Measurements from ENCODE around the gene AP3S2.
"Not testable (repeated sequence)": the region's sequence is repeated elsewhere in the genome, so short reads cannot be mapped to it uniquely, and the experiment has no call there.

The AP3S2 gene

GRCh38 chr15:89903015-89903857 lies 9.4 kb upstream of the AP3S2 start:
- DNase-seq, result no peak

GRCh38 chr15:89900849-89901248 lies 7.1 kb upstream of the AP3S2 start:
- DNase-seq, result no peak

- DNase-seq, result no peak
These were observed 6.3 kb upstream of the AP3S2 start for GRCh38 chr15:89899951-89900567.

GRCh38 chr15:89899295-89899945 lies 5.6 kb upstream of the AP3S2 start:
- DNase-seq, result peak; percentile 96

GRCh38 chr15:89898614-89899294 lies 5.0 kb upstream of the AP3S2 start:
- peak; percentile 47 for DNase-seq

- DNase-seq, result no peak
These were observed 4.4 kb upstream of the AP3S2 start for GRCh38 chr15:89898146-89898545.

- DNase-seq, result peak; percentile 9
These were observed 767 bp downstream of the AP3S2 start for GRCh38 chr15:89893027-89893426.

GRCh38 chr15:89888214-89888804 lies 5.5 kb downstream of the AP3S2 start:
- DNase-seq, result peak; percentile 40

GRCh38 chr15:89885611-89886010 lies 8.2 kb downstream of the AP3S2 start:
- DNase-seq, result no peak

- not testable (repeated sequence) for DNase-seq
These were observed 8.6 kb downstream of the AP3S2 start for GRCh38 chr15:89885179-89885578.

- no peak for DNase-seq
These were observed 10.3 kb downstream of the AP3S2 start for GRCh38 chr15:89883518-89883917.

GRCh38 chr15:89880727-89881126 lies 13.1 kb downstream of the AP3S2 start:
- no peak for DNase-seq

GRCh38 chr15:89878323-89878722 lies 15.5 kb downstream of the AP3S2 start:
- DNase-seq, result no peak

GRCh38 chr15:89877083-89877425 lies 16.7 kb downstream of the AP3S2 start:
- DNase-seq, result peak; percentile 7

GRCh38 chr15:89876396-89877082 lies 17.3 kb downstream of the AP3S2 start:
- DNase-seq, result no peak

GRCh38 chr15:89875741-89876140 lies 18.1 kb downstream of the AP3S2 start:
- DNase-seq, result no peak

GRCh38 chr15:89874926-89875564 lies 18.7 kb downstream of the AP3S2 start:
- DNase-seq, result peak; percentile 71

- DNase-seq, result no peak
These were observed 23.0 kb downstream of the AP3S2 start for GRCh38 chr15:89870688-89871288.

- DNase-seq, result peak; percentile 51
These were observed 23.8 kb downstream of the AP3S2 start for GRCh38 chr15:89870006-89870405.

GRCh38 chr15:89869490-89869889 lies 24.3 kb downstream of the AP3S2 start:
- DNase-seq, result not testable (repeated sequence)

GRCh38 chr15:89864958-89865739 lies 28.6 kb downstream of the AP3S2 start:
- DNase-seq, result no peak
